NCI-H1436 (cell line): ENCODE measurements around the gene ARHGAP26.
A peak's percentile ranks its signal among the peaks of the same experiment; 100 is the strongest.

Source experiments
- DNase-seq: peaks from one replicate; lab custom pipeline; 2025; lab: John Stamatoyannopoulos, UW

The ARHGAP26 gene

GRCh38 chr5:143244000-143244736 is 474.0 kb downstream of the ARHGAP26 start:
- DNase-seq: no peak

GRCh38 chr5:143244990-143245389 is 474.8 kb downstream of the ARHGAP26 start:
- no peak for DNase-seq

GRCh38 chr5:143245929-143246561 is 475.9 kb downstream of the ARHGAP26 start:
- peak; percentile 5 for DNase-seq

- DNase-seq: no peak
Observed at GRCh38 chr5:143247134-143247815, 477.1 kb downstream of the ARHGAP26 start.

- DNase-seq: no peak
Observed at GRCh38 chr5:143248391-143248790, 478.2 kb downstream of the ARHGAP26 start.

- no peak for DNase-seq
Observed at GRCh38 chr5:143248822-143249579, 478.8 kb downstream of the ARHGAP26 start.

- DNase-seq: no peak
Observed at GRCh38 chr5:143249851-143250250, 479.7 kb downstream of the ARHGAP26 start.

GRCh38 chr5:143251190-143251589 is 481.0 kb downstream of the ARHGAP26 start:
- DNase-seq: no peak

- DNase-seq: no peak
Observed at GRCh38 chr5:143251946-143252345, 481.8 kb downstream of the ARHGAP26 start.

- no peak for DNase-seq
Observed at GRCh38 chr5:143254819-143255218, 484.6 kb downstream of the ARHGAP26 start.

GRCh38 chr5:143258559-143259253 is 488.5 kb downstream of the ARHGAP26 start:
- no peak for DNase-seq

GRCh38 chr5:143259254-143259605 is 489.1 kb downstream of the ARHGAP26 start:
- DNase-seq: no peak

GRCh38 chr5:143261748-143262392 is 491.7 kb downstream of the ARHGAP26 start:
- DNase-seq: no peak

- DNase-seq: no peak
Observed at GRCh38 chr5:143262393-143263174, 492.4 kb downstream of the ARHGAP26 start.

- no peak for DNase-seq
Observed at GRCh38 chr5:143263272-143263810, 493.2 kb downstream of the ARHGAP26 start.

- no peak for DNase-seq
Observed at GRCh38 chr5:143265995-143266394, 495.8 kb downstream of the ARHGAP26 start.

- DNase-seq: no peak
Observed at GRCh38 chr5:143267186-143267585, 497.0 kb downstream of the ARHGAP26 start.

- DNase-seq: no peak
Observed at GRCh38 chr5:143268388-143268787, 498.2 kb downstream of the ARHGAP26 start.

GRCh38 chr5:143271431-143271830 is 501.3 kb downstream of the ARHGAP26 start:
- DNase-seq: no peak

GRCh38 chr5:143274952-143275351 is 504.8 kb downstream of the ARHGAP26 start:
- no peak for DNase-seq
